Epithelial cell of esophagus (primary cell): ENCODE results near the gene ARPC1B.
A peak's percentile ranks its signal among the peaks of the same experiment; 100 is the strongest.
"Not testable (repeated sequence)": the region's sequence is repeated elsewhere in the genome, so short reads cannot be mapped to it uniquely, and the experiment has no call there.

ENCODE experiments used
- DNase-seq: peaks from one replicate; pipeline ENCODE4 v3.0.0; 2010; ENCODE audit warnings: low read depth
- H3K4me3 ChIP-seq: 2 replicates; pipeline ENCODE4 v1.5.1; 2011; ENCODE audit warnings: mild to moderate bottlenecking, low read length, control low read depth
- CTCF ChIP-seq: IDR thresholded peaks from 2 replicates; pipeline ENCODE4 v1.5.1; 2011; ENCODE audit warnings: low read depth, mild to moderate bottlenecking, low read length, control low read depth, inconsistent platforms; ENCODE audit not compliant: insufficient read depth; ENCODE audit errors: missing control alignments

ARPC1B gene

GRCh38 chr7:99424932-99425730 lies 50.6 kb downstream of the ARPC1B start:
- DNase-seq, result no peak
- no peak overlapping the region for H3K4me3 ChIP-seq
- no peak for TF ChIP-seq CTCF

- no peak for DNase-seq
- no peak overlapping the region for H3K4me3 ChIP-seq
- TF ChIP-seq CTCF, result no peak
These were observed 54.5 kb downstream of the ARPC1B start for GRCh38 chr7:99428972-99429566.

GRCh38 chr7:99429756-99430155 lies 55.2 kb downstream of the ARPC1B start:
- H3K4me3 ChIP-seq, result no peak overlapping the region
- TF ChIP-seq CTCF, result no peak
- no peak for DNase-seq

GRCh38 chr7:99431756-99432540 lies 57.4 kb downstream of the ARPC1B start:
- not testable (repeated sequence) for H3K4me3 ChIP-seq
- DNase-seq, result peak; percentile 79

GRCh38 chr7:99433158-99433557 lies 58.6 kb downstream of the ARPC1B start:
- no peak overlapping the region for H3K4me3 ChIP-seq
- DNase-seq, result no peak
- no peak for TF ChIP-seq CTCF

GRCh38 chr7:99437946-99438572 lies 63.5 kb downstream of the ARPC1B start:
- peak overlapping the region; percentile 95 for H3K4me3 ChIP-seq
- no peak for DNase-seq
- no peak for TF ChIP-seq CTCF
